Muscle layer of duodenum (tissue), 2 donors: ENCODE measurements around the gene EDC3.
"Not testable (repeated sequence)": the region's sequence is repeated elsewhere in the genome, so short reads cannot be mapped to it uniquely, and the experiment has no call there.

Source experiments
- H3K27ac ChIP-seq: one replicate; pipeline ENCODE4 v1.7.0; 2013; ENCODE audit warnings: mild to moderate bottlenecking, low read length
- H3K27me3 ChIP-seq: one replicate; pipeline ENCODE4 v1.7.0; 2013; ENCODE audit warnings: low read depth, mild to moderate bottlenecking, control low read depth, low read length
- H3K36me3 ChIP-seq, 2 donors: one replicate each; pipeline ENCODE4 v1.7.0; 2013; ENCODE audit warnings: low read length in 2 of 2, control low read depth in 1 of 2, mild to moderate bottlenecking in 1 of 2; ENCODE audit not compliant: insufficient read depth in 2 of 2, control insufficient read depth in 1 of 2
- H3K4me1 ChIP-seq, 2 donors: one replicate each; pipeline ENCODE4 v1.7.0; 2013; ENCODE audit warnings: low read length in 2 of 2, mild to moderate bottlenecking in 2 of 2, control low read depth in 1 of 2, moderate library complexity in 1 of 2; ENCODE audit not compliant: insufficient read depth in 2 of 2, control insufficient read depth in 1 of 2
- H3K4me3 ChIP-seq, 2 donors: one replicate each; pipeline ENCODE4 v1.7.0; 2013; ENCODE audit warnings: low read length in 2 of 2, low read depth in 1 of 2, mild to moderate bottlenecking in 1 of 2
- H3K9me3 ChIP-seq, 2 donors: one replicate each; pipeline ENCODE4 v1.7.0; 2013; ENCODE audit warnings: low read length in 2 of 2, control low read depth in 1 of 2, mild to moderate bottlenecking in 1 of 2; ENCODE audit not compliant: control insufficient read depth in 1 of 2
- donor health status: healthy.

EDC3 gene, protein sequence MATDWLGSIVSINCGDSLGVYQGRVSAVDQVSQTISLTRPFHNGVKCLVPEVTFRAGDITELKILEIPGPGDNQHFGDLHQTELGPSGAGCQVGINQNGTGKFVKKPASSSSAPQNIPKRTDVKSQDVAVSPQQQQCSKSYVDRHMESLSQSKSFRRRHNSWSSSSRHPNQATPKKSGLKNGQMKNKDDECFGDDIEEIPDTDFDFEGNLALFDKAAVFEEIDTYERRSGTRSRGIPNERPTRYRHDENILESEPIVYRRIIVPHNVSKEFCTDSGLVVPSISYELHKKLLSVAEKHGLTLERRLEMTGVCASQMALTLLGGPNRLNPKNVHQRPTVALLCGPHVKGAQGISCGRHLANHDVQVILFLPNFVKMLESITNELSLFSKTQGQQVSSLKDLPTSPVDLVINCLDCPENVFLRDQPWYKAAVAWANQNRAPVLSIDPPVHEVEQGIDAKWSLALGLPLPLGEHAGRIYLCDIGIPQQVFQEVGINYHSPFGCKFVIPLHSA

DNA sequence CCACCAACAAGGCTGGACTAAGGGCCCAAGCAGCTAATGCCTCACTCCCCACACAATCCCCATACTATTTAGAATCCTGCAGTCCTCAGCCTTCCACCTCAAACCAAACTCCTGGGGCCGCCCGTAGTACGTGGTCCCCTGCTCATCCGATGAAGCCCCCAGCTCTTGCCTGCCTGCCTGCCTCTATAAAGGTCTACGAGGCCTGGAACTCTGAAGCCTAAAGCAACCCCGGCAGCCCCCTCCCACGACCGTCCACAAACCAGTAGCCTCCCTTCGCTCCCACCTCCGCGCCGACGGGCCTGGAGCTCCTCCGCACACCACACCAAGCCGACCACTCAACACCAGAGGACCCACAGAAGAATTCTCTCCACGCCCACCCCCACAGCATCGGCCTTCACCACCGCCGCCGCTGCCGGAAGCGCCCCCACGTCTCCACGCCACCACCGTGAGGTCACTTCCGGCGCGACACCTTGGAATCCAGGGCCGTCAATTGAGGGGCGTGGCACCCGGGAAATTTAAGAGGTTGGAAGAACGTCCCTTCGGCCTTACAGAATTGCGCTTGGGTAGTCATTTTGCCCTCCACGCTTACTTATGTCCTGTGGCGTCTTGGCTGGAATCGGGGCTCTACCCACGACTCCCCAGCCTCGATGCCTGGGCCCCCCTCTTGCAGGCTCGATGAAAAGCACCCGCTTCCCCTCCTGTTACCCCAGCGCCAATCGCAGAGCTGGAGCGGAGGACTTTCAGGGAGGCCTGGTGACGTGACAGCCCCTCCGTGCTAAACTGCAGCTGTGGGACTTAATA lies at the start of gene EDC3:
EDC3 (minus strand) TSS at position 428 of the 801 bp plus-strand sequence. CDS start 20,900 bp downstream, outside the sequence.
- no peaks in the 10 kb centered on the region for H3K36me3 ChIP-seq
- peak within 1 kb of the TSS; percentile 85 for H3K27ac ChIP-seq
- H3K4me3 ChIP-seq, result peak within 1 kb of the TSS; percentile 97 to 99
- H3K9me3 ChIP-seq, result no peaks in the 10 kb centered on the region
- H3K27me3 ChIP-seq, result no peaks in the 10 kb centered on the region
- peaks cover 4 to 23% of the 10 kb centered on the region in 2 donors for H3K4me1 ChIP-seq

DNA sequence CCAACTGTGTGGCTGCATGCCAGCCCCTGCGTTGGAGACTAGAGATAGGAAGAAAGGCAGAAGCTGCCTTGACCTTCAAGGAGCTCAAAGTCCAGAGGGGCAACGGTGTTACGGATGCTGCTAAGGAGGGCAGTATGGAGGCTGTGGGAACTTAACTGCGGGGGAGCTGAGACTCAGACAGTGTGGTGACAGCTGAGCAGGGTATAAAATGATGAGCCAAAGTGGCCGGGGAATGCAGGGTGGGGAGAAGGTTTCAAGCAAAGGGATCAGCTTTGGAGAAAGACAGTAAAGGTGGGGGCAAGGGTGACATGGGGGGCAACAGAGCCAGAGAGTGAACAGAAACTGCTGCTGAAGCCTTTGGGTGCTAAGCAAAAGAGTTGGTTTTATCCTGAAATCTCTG lies 46.6 kb upstream of the EDC3 start:
- Histone ChIP-seq H3K27ac (no peak overlapping the region), H3K4me1 (no peaks in the 10 kb centered on the region), H3K27me3 (no peaks in the 10 kb centered on the region), H3K9me3 (peaks cover 0 to 7% of the 10 kb centered on the region in 2 donors), H3K4me3 (no peak overlapping the region), H3K36me3 (no peaks in the 10 kb centered on the region)

DNA sequence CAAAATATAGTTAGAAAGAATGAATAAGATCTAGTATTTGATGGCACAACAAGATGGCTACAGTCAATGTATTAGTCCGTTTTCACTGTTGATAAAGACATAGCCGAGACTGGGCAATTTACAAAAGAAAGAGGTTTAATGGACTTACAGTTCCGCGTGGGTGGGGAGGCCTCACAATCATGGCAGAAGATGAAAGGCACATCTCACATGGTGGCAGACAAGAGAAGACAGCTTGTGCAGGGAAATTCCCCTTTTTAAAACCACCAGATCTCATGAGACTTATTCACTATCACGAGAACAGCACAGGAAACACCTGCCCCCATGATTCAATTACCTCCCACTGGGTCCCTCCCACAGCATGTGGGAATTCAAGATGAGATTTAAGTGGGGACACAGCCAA lies 42.4 kb upstream of the EDC3 start:
- H3K36me3 ChIP-seq, H3K4me1 ChIP-seq, H3K9me3 ChIP-seq, H3K4me3 ChIP-seq, H3K27ac ChIP-seq, H3K27me3 ChIP-seq: not testable (repeated sequence)

DNA sequence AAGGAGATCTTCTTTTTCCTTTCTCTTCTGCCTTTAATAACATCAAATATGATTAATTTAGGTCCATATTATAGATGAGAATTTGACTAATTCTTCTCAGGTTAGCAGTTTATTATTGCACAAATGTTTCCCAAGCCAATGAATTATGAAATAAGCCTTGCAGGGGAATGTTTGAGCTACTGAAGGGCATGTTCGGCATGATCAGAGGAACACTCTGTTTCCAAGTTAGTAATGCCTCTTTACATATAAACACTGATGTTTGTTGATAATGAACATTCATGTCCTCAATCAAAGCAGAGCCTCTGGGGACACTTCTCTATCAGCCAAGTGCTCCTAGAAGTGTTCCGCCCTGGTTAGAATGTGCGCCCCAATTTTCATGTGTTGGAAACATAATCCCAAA lies 39.5 kb upstream of the EDC3 start:
- Histone ChIP-seq H3K36me3 (no peaks in the 10 kb centered on the region), H3K9me3 (no peaks in the 10 kb centered on the region), H3K27ac (no peak overlapping the region), H3K4me3 (no peak overlapping the region), H3K4me1 (no peaks in the 10 kb centered on the region), H3K27me3 (no peaks in the 10 kb centered on the region)

- no peaks in the 10 kb centered on the region for H3K27me3 ChIP-seq
- no peak overlapping the region for H3K4me3 ChIP-seq
- H3K4me1 ChIP-seq, result no peaks in the 10 kb centered on the region
- no peaks in the 10 kb centered on the region for H3K9me3 ChIP-seq
- no peaks in the 10 kb centered on the region for H3K36me3 ChIP-seq
- no peak overlapping the region for H3K27ac ChIP-seq
Measured at GRCh38 chr15:74733269-74733668, 37.4 kb upstream of the EDC3 start.

- H3K36me3 ChIP-seq, result no peaks in the 10 kb centered on the region
- H3K27ac ChIP-seq, result no peak overlapping the region
- H3K27me3 ChIP-seq, result no peaks in the 10 kb centered on the region
- H3K9me3 ChIP-seq, result no peaks in the 10 kb centered on the region
- no peaks in the 10 kb centered on the region for H3K4me1 ChIP-seq
- no peak overlapping the region for H3K4me3 ChIP-seq
Measured at GRCh38 chr15:74732846-74733245, 37.0 kb upstream of the EDC3 start.

GRCh38 chr15:74730619-74731316 lies 34.9 kb upstream of the EDC3 start:
- no peaks in the 10 kb centered on the region for H3K9me3 ChIP-seq
- no peak overlapping the region for H3K27ac ChIP-seq
- no peak overlapping the region for H3K4me3 ChIP-seq
- peaks cover 10% of the 10 kb centered on the region for H3K27me3 ChIP-seq
- no peaks in the 10 kb centered on the region for H3K36me3 ChIP-seq
- H3K4me1 ChIP-seq, result peaks cover 5 to 19% of the 10 kb centered on the region in 2 donors

GRCh38 chr15:74729372-74729771 lies 33.5 kb upstream of the EDC3 start:
- H3K9me3 ChIP-seq, H3K4me3 ChIP-seq, H3K36me3 ChIP-seq, H3K27ac ChIP-seq: not testable (repeated sequence)
- H3K4me1 ChIP-seq, result peaks cover 5 to 19% of the 10 kb centered on the region in 2 donors
- peaks cover 10% of the 10 kb centered on the region for H3K27me3 ChIP-seq

DNA sequence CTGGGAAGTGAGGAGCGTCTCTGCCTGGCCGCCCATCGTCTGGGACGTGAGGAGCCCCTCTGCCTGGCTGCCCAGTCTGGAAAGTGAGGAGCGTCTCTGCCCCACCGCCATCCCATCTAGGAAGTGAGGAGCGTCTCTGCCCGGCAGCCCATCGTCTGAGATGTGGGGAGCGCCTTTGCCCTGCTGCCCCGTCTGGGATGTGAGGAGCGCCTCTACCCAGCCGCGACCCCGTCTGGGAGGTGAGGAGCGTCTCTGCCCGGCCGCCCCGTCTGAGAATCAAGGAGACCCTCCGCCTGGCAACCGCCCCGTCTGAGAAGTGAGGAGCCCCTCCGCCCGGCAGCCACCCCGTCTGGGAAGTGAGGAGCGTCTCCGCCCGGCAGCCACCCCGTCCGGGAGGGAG lies 32.9 kb upstream of the EDC3 start:
- not testable (repeated sequence) for H3K4me3 ChIP-seq
- peaks cover 10% of the 10 kb centered on the region for H3K27me3 ChIP-seq

GRCh38 chr15:74727727-74728126 lies 31.9 kb upstream of the EDC3 start:
- no peak overlapping the region for H3K27ac ChIP-seq
- peaks cover 5 to 19% of the 10 kb centered on the region in 2 donors for H3K4me1 ChIP-seq
- no peaks in the 10 kb centered on the region for H3K36me3 ChIP-seq
- H3K9me3 ChIP-seq, result no peaks in the 10 kb centered on the region
- H3K27me3 ChIP-seq, result peaks cover 10% of the 10 kb centered on the region
- no peak overlapping the region for H3K4me3 ChIP-seq

More for the DNA sequence above, 32.9 kb upstream of the EDC3 start:
- H3K36me3 ChIP-seq, H3K9me3 ChIP-seq, H3K27ac ChIP-seq: not testable (repeated sequence)
- H3K4me1 ChIP-seq, result peaks cover 5 to 19% of the 10 kb centered on the region in 2 donors

DNA sequence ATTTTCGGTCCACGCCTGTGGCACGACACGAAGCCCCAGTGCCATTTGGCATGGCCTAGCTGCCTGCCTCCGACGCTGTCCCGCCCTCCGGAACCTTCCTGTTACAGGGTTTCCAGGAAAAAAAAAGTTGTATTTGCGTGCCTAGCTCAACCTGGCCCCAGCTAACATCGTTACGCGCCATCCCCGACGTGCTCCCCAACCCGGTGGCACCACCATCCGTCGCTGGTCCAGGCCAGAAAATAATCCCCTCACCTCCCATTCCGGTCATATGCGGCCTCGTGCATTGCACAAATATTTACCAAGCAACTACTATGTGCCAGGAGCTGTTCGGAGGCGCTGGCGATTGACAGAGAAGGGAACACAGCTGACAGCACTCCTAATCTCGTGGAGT lies 30.9 kb upstream of the EDC3 start:
- no peaks in the 10 kb centered on the region for H3K36me3 ChIP-seq
- H3K4me3 ChIP-seq, result peak overlapping the region in 1 of 2 donors; percentile 79
- peaks cover 10% of the 10 kb centered on the region for H3K27me3 ChIP-seq
- H3K4me1 ChIP-seq, result peaks cover 5 to 19% of the 10 kb centered on the region in 2 donors
- H3K9me3 ChIP-seq, result no peaks in the 10 kb centered on the region
- no peak overlapping the region for H3K27ac ChIP-seq
